HepG2 (cell line): ENCODE data around the gene GNG7. TPM values are rescaled to one million over a fixed set of nuclear protein-coding genes. Genes with fewer than 3 reads are reported as not detected.
A peak's percentile ranks its signal among the peaks of the same experiment; 100 is the strongest.

Source experiments
- AGO1 ChIP-seq: fragments of 200-400 bp; formaldehyde crosslinking; IDR thresholded peaks from 2 replicates; pipeline ENCODE4 v1.6.1; 2017; ENCODE audit warnings: mild to moderate bottlenecking, low read depth, low read length, moderate library complexity; ENCODE audit not compliant: poor library complexity, severe bottlenecking
- ATM ChIP-seq: fragments of 450-650 bp; IDR thresholded peaks from 2 replicates; pipeline ENCODE4 v1.7.1; 2017; ENCODE audit warnings: mild to moderate bottlenecking, borderline replicate concordance
- BORCS8-MEF2B ChIP-seq: sonication (generic); formaldehyde crosslinking; IDR thresholded peaks from 2 replicates; pipeline ENCODE4 v1.8.0; 2022; ENCODE audit warnings: mild to moderate bottlenecking, missing genetic modification reagents
- CEBPG ChIP-seq: IDR thresholded peaks from 2 replicates; pipeline ENCODE4 v1.6.1; 2016
- ELF4 ChIP-seq: sonication (generic); formaldehyde crosslinking; IDR thresholded peaks from 2 replicates; pipeline ENCODE4 v1.5.0; 2020; ENCODE audit warnings: missing genetic modification reagents, mild to moderate bottlenecking, moderate library complexity, borderline replicate concordance
- HNRNPK ChIP-seq: fragments of 200-400 bp; formaldehyde crosslinking; IDR thresholded peaks from 2 replicates; pipeline ENCODE4 v1.6.1; 2018; ENCODE audit warnings: low read length, low read depth, moderate library complexity, mild to moderate bottlenecking; ENCODE audit not compliant: poor library complexity, severe bottlenecking
- MEF2D ChIP-seq: sonication (generic); formaldehyde crosslinking; IDR thresholded peaks from 2 replicates; pipeline ENCODE4 v1.5.1; 2020; ENCODE audit warnings: mild to moderate bottlenecking, missing genetic modification reagents
- NFIB ChIP-seq: sonication (generic); formaldehyde crosslinking; IDR thresholded peaks from 2 replicates; pipeline ENCODE4 v1.9.0; 2021; ENCODE audit warnings: missing genetic modification reagents, mild to moderate bottlenecking, borderline replicate concordance
- RXRA ChIP-seq: sonication (generic); formaldehyde crosslinking; IDR thresholded peaks from 2 replicates; pipeline ENCODE4 v1.5.1; 2020; ENCODE audit warnings: missing genetic modification reagents
- SIX1 ChIP-seq: sonication (generic); formaldehyde crosslinking; IDR thresholded peaks from 2 replicates; pipeline ENCODE4 v1.4.0; 2020; ENCODE audit warnings: missing genetic modification reagents, borderline replicate concordance
- STAT5B ChIP-seq: sonication (generic); formaldehyde crosslinking; IDR thresholded peaks from 2 replicates; pipeline ENCODE4 v1.4.0; 2020; ENCODE audit warnings: missing genetic modification reagents
- THAP11 ChIP-seq: IDR thresholded peaks from 2 replicates; pipeline ENCODE4 v1.6.1; 2016; ENCODE audit warnings: missing biosample characterization, missing genetic modification reagents
- TMF1 ChIP-seq: sonication (generic); formaldehyde crosslinking; IDR thresholded peaks from 2 replicates; pipeline ENCODE4 v1.8.1; 2022; ENCODE audit warnings: low read depth, missing genetic modification reagents
- ZC3H13 ChIP-seq: sonication (generic); formaldehyde crosslinking; IDR thresholded peaks from 2 replicates; pipeline ENCODE4 v1.8.1; 2023; ENCODE audit warnings: mild to moderate bottlenecking, missing genetic modification reagents, moderate library complexity
- ZEB1 ChIP-seq: IDR thresholded peaks from 2 replicates; pipeline ENCODE4 v1.6.1; 2012; ENCODE audit warnings: mild to moderate bottlenecking, low read depth, inconsistent platforms; ENCODE audit not compliant: insufficient replicate concordance
- ZNF205 ChIP-seq: IDR thresholded peaks from 2 replicates; pipeline ENCODE4 v1.6.1; 2018; ENCODE audit warnings: missing biosample characterization, missing genetic modification reagents
- ZNF256 ChIP-seq: sonication (generic); formaldehyde crosslinking; conservative IDR thresholded peaks from 2 replicates; pipeline ENCODE4 v1.4.0; 2020; ENCODE audit warnings: missing genetic modification reagents
- ZNF317 ChIP-seq: sonication (generic); formaldehyde crosslinking; IDR thresholded peaks from 2 replicates; pipeline ENCODE4 v1.5.0; 2020; ENCODE audit warnings: mild to moderate bottlenecking, missing genetic modification reagents
- ZNF331 ChIP-seq: sonication (generic); formaldehyde crosslinking; IDR thresholded peaks from 2 replicates; pipeline ENCODE4 v1.4.0; 2020; ENCODE audit warnings: missing genetic modification reagents
- ZNF432 ChIP-seq: sonication (generic); formaldehyde crosslinking; IDR thresholded peaks from 2 replicates; pipeline ENCODE4 v1.5.0; 2020; ENCODE audit warnings: missing genetic modification reagents, mild to moderate bottlenecking, borderline replicate concordance
- ZNF841 ChIP-seq: sonication (generic); formaldehyde crosslinking; IDR thresholded peaks from 2 replicates; pipeline ENCODE4 v1.8.1; 2023; ENCODE audit warnings: missing genetic modification reagents, borderline replicate concordance
- ZNF879 ChIP-seq: sonication (generic); formaldehyde crosslinking; IDR thresholded peaks from 2 replicates; pipeline ENCODE4 v1.8.1; 2023; ENCODE audit warnings: missing genetic modification reagents
- ZSCAN20 ChIP-seq: sonication (generic); formaldehyde crosslinking; IDR thresholded peaks from 2 replicates; pipeline ENCODE4 v1.4.0; 2020; ENCODE audit warnings: missing genetic modification reagents, mild to moderate bottlenecking, borderline replicate concordance
- polyA plus RNA-seq, 8 experiments: library from polyadenylated mRNA; depleted of rRNA in 3 of 8; stranded (reverse) in 7 of 8; unstranded in 1 of 8; fragments of >200 nt; fragmentation: Illumina TruSeq in 4 of 8; extraction: Trizol in 4 of 8; gene quantifications; 2 replicates each; pipeline versions ENCODE4 v1.2.1 to v1.2.3, GENCODE V29; 2011 to 2016; ENCODE audit warnings: low read depth in 4 of 8, missing spikeins in 1 of 8, mixed read lengths in 1 of 8; ENCODE audit not compliant: insufficient read depth in 1 of 8
- total RNA-seq, 5 experiments: library from RNA; depleted of rRNA; stranded (reverse); fragments of >200 nt; fragmentation: Illumina TruSeq; extraction: Trizol; gene quantifications; 2 replicates each; pipeline ENCODE4 v1.2.3, GENCODE V29; 2016; ENCODE audit warnings: low read depth in 1 of 5
- TF ChIP-seq, protein P1 (sequence below): sonication (generic); formaldehyde crosslinking; IDR thresholded peaks from 2 replicates; pipeline ENCODE4 v1.4.0; 2020; ENCODE audit warnings: low read depth, mild to moderate bottlenecking, missing genetic modification reagents
- TF ChIP-seq, protein P2 (sequence below): sonication (generic); formaldehyde crosslinking; IDR thresholded peaks from 2 replicates; pipeline ENCODE4 v1.4.0; 2020; ENCODE audit warnings: missing genetic modification reagents; ENCODE audit errors: not compliant biosample characterization
- TF ChIP-seq, protein P3 (sequence below): sonication (generic); formaldehyde crosslinking; IDR thresholded peaks from 2 replicates; pipeline ENCODE4 v1.4.0; 2020; ENCODE audit warnings: missing genetic modification reagents
- TF ChIP-seq, protein P4 (sequence below): IDR thresholded peaks from 2 replicates; pipeline ENCODE4 v1.6.1; 2016; ENCODE audit warnings: control low read depth
- TF ChIP-seq, protein P5 (sequence below): sonication (generic); formaldehyde crosslinking; IDR thresholded peaks from 2 replicates; pipeline ENCODE4 v1.8.0; 2022; ENCODE audit warnings: mild to moderate bottlenecking, missing genetic modification reagents; ENCODE audit not compliant: insufficient replicate concordance

Gene GNG7
- total and polyA plus RNA-seq, 2 of the 13 experiments (the other 11 are each of a cell fraction or from before 2014, with no cell fraction given): 1.4 to 3.3 TPM

DNA sequence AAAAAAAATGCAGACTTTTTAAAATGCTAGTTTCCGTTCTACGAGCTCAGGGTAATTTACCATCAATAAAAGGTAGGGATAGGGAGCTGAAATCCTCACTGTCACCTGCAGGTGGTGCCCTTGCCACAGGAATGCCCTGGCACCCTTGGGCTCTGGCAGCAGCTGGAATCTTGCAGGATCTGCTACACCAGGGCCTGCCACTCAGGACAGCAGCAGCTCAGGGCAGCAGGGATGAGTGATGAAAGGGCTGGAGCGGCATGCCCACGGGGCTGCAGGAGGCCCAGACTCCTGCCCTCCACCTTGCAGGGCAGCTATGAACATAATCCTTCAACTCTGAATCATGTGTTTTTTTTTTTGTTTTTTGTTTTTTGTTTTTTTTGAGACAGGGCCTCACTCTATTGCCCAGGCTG lies 54.0 kb downstream of the GNG7 start (continued):
- TF ChIP-seq, protein P1, sequence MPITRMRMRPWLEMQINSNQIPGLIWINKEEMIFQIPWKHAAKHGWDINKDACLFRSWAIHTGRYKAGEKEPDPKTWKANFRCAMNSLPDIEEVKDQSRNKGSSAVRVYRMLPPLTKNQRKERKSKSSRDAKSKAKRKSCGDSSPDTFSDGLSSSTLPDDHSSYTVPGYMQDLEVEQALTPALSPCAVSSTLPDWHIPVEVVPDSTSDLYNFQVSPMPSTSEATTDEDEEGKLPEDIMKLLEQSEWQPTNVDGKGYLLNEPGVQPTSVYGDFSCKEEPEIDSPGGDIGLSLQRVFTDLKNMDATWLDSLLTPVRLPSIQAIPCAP (CRISPR knock-in tag): no peak
- TF ChIP-seq, protein P2, sequence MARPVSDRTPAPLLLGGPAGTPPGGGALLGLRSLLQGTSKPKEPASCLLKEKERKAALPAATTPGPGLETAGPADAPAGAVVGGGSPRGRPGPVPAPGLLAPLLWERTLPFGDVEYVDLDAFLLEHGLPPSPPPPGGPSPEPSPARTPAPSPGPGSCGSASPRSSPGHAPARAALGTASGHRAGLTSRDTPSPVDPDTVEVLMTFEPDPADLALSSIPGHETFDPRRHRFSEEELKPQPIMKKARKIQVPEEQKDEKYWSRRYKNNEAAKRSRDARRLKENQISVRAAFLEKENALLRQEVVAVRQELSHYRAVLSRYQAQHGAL (CRISPR knock-in tag): no peak
- TF ChIP-seq HNRNPK (no peak), ZNF432 (CRISPR knock-in tag) (no peak), ZC3H13 (CRISPR knock-in tag) (no peak), CEBPG (CRISPR knock-in tag) (0 out of 2 replicates have a peak, but pooled peaks have one; percentile 24), ATM (no peak), ZNF317 (CRISPR knock-in tag) (no peak), RXRA (0 out of 2 replicates have a peak, but pooled peaks have one; percentile 54), SIX1 (CRISPR knock-in tag) (no peak), TMF1 (CRISPR knock-in tag) (no peak), ZEB1 (no peak), ZSCAN20 (CRISPR knock-in tag) (no peak), BORCS8-MEF2B (CRISPR knock-in tag) (no peak), STAT5B (CRISPR knock-in tag) (no peak), MEF2D (0 out of 2 replicates have a peak, but pooled peaks have one; percentile 37), AGO1 (no peak), ZNF205 (CRISPR knock-in tag) (no peak), THAP11 (CRISPR knock-in tag) (peak; percentile 63), ZNF879 (CRISPR knock-in tag) (no peak), NFIB (CRISPR knock-in tag) (no peak), ZNF331 (CRISPR knock-in tag) (peak; percentile 42; the same call in 1 of the 2 replicates), ELF4 (no peak), ZNF256 (CRISPR knock-in tag) (no peak), ZNF841 (CRISPR knock-in tag) (no peak)
- TF ChIP-seq, protein P3, sequence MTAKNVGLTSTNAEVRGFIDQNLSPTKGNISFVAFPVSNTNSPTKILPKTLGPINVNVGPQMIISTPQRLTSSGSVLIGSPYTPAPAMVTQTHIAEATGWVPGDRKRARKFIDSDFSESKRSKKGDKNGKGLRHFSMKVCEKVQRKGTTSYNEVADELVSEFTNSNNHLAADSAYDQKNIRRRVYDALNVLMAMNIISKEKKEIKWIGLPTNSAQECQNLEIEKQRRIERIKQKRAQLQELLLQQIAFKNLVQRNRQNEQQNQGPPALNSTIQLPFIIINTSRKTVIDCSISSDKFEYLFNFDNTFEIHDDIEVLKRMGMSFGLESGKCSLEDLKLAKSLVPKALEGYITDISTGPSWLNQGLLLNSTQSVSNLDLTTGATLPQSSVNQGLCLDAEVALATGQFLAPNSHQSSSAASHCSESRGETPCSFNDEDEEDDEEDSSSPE (CRISPR knock-in tag): no peak
- TF ChIP-seq, protein P4, sequence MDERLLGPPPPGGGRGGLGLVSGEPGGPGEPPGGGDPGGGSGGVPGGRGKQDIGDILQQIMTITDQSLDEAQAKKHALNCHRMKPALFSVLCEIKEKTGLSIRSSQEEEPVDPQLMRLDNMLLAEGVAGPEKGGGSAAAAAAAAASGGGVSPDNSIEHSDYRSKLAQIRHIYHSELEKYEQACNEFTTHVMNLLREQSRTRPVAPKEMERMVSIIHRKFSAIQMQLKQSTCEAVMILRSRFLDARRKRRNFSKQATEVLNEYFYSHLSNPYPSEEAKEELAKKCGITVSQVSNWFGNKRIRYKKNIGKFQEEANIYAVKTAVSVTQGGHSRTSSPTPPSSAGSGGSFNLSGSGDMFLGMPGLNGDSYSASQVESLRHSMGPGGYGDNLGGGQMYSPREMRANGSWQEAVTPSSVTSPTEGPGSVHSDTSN (CRISPR knock-in tag): no peak
- TF ChIP-seq, protein P5, sequence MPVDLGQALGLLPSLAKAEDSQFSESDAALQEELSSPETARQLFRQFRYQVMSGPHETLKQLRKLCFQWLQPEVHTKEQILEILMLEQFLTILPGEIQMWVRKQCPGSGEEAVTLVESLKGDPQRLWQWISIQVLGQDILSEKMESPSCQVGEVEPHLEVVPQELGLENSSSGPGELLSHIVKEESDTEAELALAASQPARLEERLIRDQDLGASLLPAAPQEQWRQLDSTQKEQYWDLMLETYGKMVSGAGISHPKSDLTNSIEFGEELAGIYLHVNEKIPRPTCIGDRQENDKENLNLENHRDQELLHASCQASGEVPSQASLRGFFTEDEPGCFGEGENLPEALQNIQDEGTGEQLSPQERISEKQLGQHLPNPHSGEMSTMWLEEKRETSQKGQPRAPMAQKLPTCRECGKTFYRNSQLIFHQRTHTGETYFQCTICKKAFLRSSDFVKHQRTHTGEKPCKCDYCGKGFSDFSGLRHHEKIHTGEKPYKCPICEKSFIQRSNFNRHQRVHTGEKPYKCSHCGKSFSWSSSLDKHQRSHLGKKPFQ (CRISPR knock-in tag): no peak
